T-cell (primary cell): ENCODE results near the gene TNNT2. TPM values are rescaled to one million over a fixed set of nuclear protein-coding genes. Genes with fewer than 3 reads are reported as not detected.
A peak's percentile ranks its signal among the peaks of the same experiment; 100 is the strongest.

ENCODE experiments used
- ATAC-seq, 4 experiments: fragments of 200-7000 bp in 3 of 4; fragments of 150-1000 bp in 1 of 4; cut with Tn5 transposase; replicated peaks in 1 of 4; 1 replicate in 3 of 4; 2 replicates in 1 of 4; pipeline ENCODE4 v1.10.0; 2021; ENCODE audit warnings: moderate library complexity in 3 of 4, mild to moderate bottlenecking in 2 of 4, moderate number of reproducible peaks in 1 of 4
- CTCF ChIA-PET, 2 donors: fragments of 300-600 bp; sonication (Branson Sonifier 250); formaldehyde crosslinking; loops; one replicate each; lab custom pipeline; 2022; ENCODE audit warnings: antibody characterized with exemption in 2 of 2; lab: Charles Lee
- POLR2A ChIA-PET, 2 donors: fragments of 300-600 bp; sonication (Branson Sonifier 250); formaldehyde crosslinking; loops; one replicate each; lab custom pipeline; 2022; ENCODE audit warnings: antibody characterized with exemption in 2 of 2; lab: Charles Lee
- DNase-seq, 35 experiments: peaks; one replicate each; pipeline versions ENCODE4 v3.0.0 to v3.0.0-alpha.2; 2013 to 2023
- H3K27ac ChIP-seq: one replicate; pipeline ENCODE4 v1.5.1; 2013; ENCODE audit warnings: low read length
- H3K27me3 ChIP-seq, 2 experiments: replicated peaks in 1 of 2; 1 replicate in 1 of 2; 2 replicates in 1 of 2; pipeline versions ENCODE4 v1.6.1 to v1.7.0; 2013; ENCODE audit warnings: low read length in 1 of 2, mixed read lengths in 1 of 2; ENCODE audit not compliant: control insufficient read depth in 2 of 2, insufficient read depth in 2 of 2; ENCODE audit errors: extremely low read depth in 1 of 2
- H3K36me3 ChIP-seq, 2 donors: 1 replicate in 1 of 2; 2 replicates in 1 of 2; pipeline versions ENCODE4 v1.6.1 to v1.7.0; 2013; ENCODE audit warnings: low read length in 1 of 2; ENCODE audit not compliant: control insufficient read depth in 2 of 2, insufficient read depth in 1 of 2; ENCODE audit errors: extremely low read depth in 1 of 2
- H3K4me1 ChIP-seq, 2 experiments: 1 replicate in 1 of 2; 2 replicates in 1 of 2; pipeline versions ENCODE4 v1.6.1 to v1.7.0; 2013; ENCODE audit warnings: low read length in 2 of 2, mixed read lengths in 1 of 2; ENCODE audit not compliant: insufficient read depth in 2 of 2, control insufficient read depth in 1 of 2; ENCODE audit errors: extremely low read depth in 1 of 2
- H3K4me3 ChIP-seq, 2 donors: 1 replicate in 1 of 2; 2 replicates in 1 of 2; pipeline versions ENCODE4 v1.5.1 to v1.7.0; 2013; ENCODE audit warnings: mild to moderate bottlenecking in 2 of 2, low read length in 1 of 2, moderate library complexity in 1 of 2; ENCODE audit not compliant: control insufficient read depth in 1 of 2; ENCODE audit errors: extremely low read depth in 1 of 2
- H3K9me3 ChIP-seq: 2 replicates; pipeline ENCODE4 v1.7.0; 2013
- H3K27ac Mint-ChIP-seq, 2 donors: one replicate each; pipeline ENCODE4 v1.8.0; 2020 to 2021; ENCODE audit warnings: mild to moderate bottlenecking in 2 of 2, mixed read lengths in 2 of 2
- H3K27me3 Mint-ChIP-seq, 2 donors: one replicate each; pipeline ENCODE4 v1.8.0; 2021 to 2022; ENCODE audit warnings: mixed read lengths in 2 of 2
- H3K36me3 Mint-ChIP-seq: one replicate; pipeline ENCODE4 v1.8.0; 2021; ENCODE audit warnings: mixed read lengths
- H3K4me1 Mint-ChIP-seq, 3 donors: one replicate each; pipeline ENCODE4 v1.8.0; 2020 to 2022; ENCODE audit warnings: mixed read lengths in 3 of 3, mild to moderate bottlenecking in 1 of 3
- H3K4me3 Mint-ChIP-seq, 3 donors: one replicate each; pipeline ENCODE4 v1.8.0; 2020 to 2022; ENCODE audit warnings: mild to moderate bottlenecking in 3 of 3, mixed read lengths in 3 of 3, moderate library complexity in 3 of 3
- H3K9me3 Mint-ChIP-seq, 3 donors: one replicate each; pipeline ENCODE4 v1.8.0; 2020 to 2022; ENCODE audit warnings: mixed read lengths in 3 of 3
- WGBS: methylation state at CpG from one replicate; pipeline ENCODE4 v1.1.5; 2013; ENCODE audit warnings: missing lambda C conversion rate; ENCODE audit not compliant: insufficient coverage; 5-methylcytosine and 5-hydroxymethylcytosine counted together
- total RNA-seq, 35 experiments: library from RNA in 6 of 35; stranded (reverse) in 6 of 35; fragments of 120-200 nt in 1 of 35; gene quantifications; one replicate each; pipeline versions ENCODE4 v1.2.1 to v1.2.4 and lab custom pipeline; 2013 to 2026

Gene TNNT2
- total RNA-seq, 5 donors from 2014 or later (not counting 1 experiment from before 2014, with no cell fraction given) = not detected

DNA sequence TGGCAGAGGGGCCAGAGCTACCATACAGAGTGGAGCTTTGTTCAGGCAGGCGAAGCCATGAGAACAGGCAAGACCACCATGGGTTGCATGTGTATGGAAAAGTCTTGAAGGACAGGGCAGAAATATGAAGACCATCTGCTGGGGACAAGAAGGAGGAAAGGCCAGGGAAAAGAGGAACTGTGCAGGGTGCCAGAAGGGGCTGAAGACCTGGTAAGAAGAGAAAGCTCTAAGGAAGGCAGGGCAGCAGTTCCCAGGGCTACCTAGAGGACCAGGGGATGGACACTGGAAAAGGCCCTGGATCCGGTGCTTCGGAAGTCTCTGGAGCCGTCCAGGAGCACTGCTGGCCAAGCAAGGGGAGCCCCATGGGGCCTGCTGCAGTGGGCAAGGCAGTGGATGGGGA is 50.8 kb downstream of the TNNT2 start:
- Mint-ChIP-seq H3K27me3 (peaks cover 0 to 3% of the 10 kb centered on the region in 2 donors), H3K4me3 (no peak overlapping the region), H3K9me3 (no peaks in the 10 kb centered on the region), H3K4me1 (no peaks in the 10 kb centered on the region), H3K36me3 (no peaks in the 10 kb centered on the region), H3K27ac (no peak overlapping the region)
- DNase-seq = no peak
- H3K4me3 ChIP-seq = no peak overlapping the region
- CTCF ChIA-PET = no interaction called here
- ATAC-seq = peak in 1 of 4 experiments; percentile 12
- POLR2A ChIA-PET = no interaction called here
- H3K27ac ChIP-seq = no peak overlapping the region
- no peaks in the 10 kb centered on the region for H3K4me1 ChIP-seq
- H3K27me3 ChIP-seq = peaks cover 0 to 11% of the 10 kb centered on the region in 2 experiments
- H3K36me3 ChIP-seq = no peaks in the 10 kb centered on the region
- WGBS = 81% methylated on average over 4 of the region's 4 CpGs
- no peaks in the 10 kb centered on the region for H3K9me3 ChIP-seq

DNA sequence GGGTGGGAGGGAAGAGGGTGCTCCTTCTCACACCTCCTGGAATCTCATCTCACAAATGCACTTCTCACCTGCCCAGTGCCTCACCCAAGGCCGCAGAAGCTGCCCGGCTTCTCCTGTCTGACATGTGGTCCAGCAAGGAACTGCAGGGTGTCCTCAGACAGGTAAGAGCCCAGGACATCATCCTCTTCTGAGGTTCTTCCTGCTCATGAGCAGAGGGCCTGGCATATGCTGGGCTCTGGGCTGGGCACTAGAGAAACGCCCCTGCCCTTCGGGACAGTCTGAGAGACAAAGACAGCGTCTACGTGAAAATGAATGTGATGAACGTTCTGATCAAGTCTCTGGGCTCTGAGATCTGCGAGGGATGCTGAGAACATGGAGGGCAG is 51.8 kb downstream of the TNNT2 start:
- ATAC-seq = no peak
- Histone ChIP-seq H3K4me3 (no peak overlapping the region), H3K36me3 (no peaks in the 10 kb centered on the region), H3K4me1 (no peaks in the 10 kb centered on the region), H3K27me3 (peaks cover 0 to 5% of the 10 kb centered on the region in 2 experiments), H3K27ac (no peak overlapping the region), H3K9me3 (no peaks in the 10 kb centered on the region)
- WGBS = 83% methylated on average over 8 of the region's 8 CpGs
- ChIA-PET POLR2A (no interaction called here), CTCF (no interaction called here)
- no peaks in the 10 kb centered on the region for H3K4me1 Mint-ChIP-seq
- H3K27me3 Mint-ChIP-seq = no peaks in the 10 kb centered on the region
- no peak for DNase-seq
- H3K9me3 Mint-ChIP-seq = no peaks in the 10 kb centered on the region
- H3K4me3 Mint-ChIP-seq = no peak overlapping the region
- H3K36me3 Mint-ChIP-seq = no peaks in the 10 kb centered on the region
- H3K27ac Mint-ChIP-seq = no peak overlapping the region

DNA sequence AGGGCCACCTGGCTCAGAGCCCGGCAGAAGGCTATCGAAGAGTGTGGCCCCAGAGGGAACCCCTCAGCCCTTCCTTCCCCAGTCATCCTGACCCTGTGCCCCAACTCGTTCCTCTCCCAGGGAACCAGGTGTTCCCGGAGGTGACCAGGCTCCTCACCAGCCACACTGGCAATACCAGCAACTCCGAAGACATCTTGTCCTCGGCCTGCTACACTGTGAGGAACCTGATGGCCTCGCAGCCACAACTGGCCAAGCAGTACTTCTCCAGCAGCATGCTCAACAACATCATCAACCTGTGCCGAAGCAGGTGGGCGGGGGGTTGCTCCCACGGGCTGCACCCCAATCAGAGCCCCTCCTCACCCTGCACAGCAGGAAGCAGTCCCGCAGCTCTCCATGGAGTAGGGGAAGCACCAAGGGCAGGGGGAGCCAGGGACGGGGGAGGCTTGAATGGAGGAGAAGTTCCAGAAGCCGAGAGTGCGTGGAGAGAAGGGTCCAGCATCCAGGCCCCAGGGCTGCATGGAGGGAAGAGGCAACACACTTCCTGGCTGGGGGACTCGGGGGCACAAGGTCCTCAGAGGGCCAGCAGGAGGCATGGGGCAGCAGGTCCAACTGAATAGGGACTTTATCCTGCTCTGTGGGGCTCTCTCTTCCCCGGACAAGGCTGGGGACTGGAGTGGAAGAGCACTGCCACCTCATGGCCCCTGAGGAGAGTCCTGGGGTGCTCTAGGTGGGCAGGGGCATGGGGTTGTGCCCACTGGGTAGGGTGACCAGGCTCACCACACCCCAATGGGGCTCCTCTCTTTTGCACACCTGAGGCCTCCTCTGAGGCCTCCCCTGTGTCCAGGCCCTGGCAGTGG is 52.4 kb downstream of the TNNT2 start:
- Histone ChIP-seq H3K4me3 (no peak overlapping the region), H3K27ac (no peak overlapping the region), H3K9me3 (no peaks in the 10 kb centered on the region), H3K27me3 (peaks cover 0 to 6% of the 10 kb centered on the region in 2 experiments), H3K36me3 (no peaks in the 10 kb centered on the region), H3K4me1 (no peaks in the 10 kb centered on the region)
- Mint-ChIP-seq H3K4me1 (no peaks in the 10 kb centered on the region), H3K27me3 (no peaks in the 10 kb centered on the region), H3K27ac (no peak overlapping the region), H3K9me3 (no peaks in the 10 kb centered on the region), H3K36me3 (no peaks in the 10 kb centered on the region), H3K4me3 (no peak overlapping the region)
- no peak for DNase-seq
- ATAC-seq = no peak
- WGBS = 69% methylated on average over 10 of the region's 16 CpGs
- POLR2A ChIA-PET = no interaction called here
- CTCF ChIA-PET = no interaction called here

DNA sequence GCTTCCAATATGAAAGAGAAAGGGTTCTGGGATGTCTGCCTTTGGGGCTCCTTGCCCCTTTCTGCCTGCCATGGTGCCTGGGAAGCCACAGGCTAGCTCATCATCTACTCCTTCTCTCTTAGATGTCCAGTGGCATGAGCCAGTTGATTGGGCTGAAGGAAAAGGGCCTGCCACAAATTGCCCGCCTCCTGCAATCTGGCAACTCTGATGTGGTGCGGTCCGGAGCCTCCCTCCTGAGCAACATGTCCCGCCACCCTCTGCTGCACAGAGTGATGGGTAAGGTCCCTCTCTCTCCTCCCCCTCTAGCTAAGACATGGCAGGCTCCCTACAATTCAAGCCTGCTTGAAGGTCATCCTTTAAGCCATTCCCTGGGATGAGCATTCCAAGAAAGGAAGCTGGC is 53.2 kb downstream of the TNNT2 start:
- Histone ChIP-seq H3K9me3 (no peaks in the 10 kb centered on the region), H3K4me3 (no peak overlapping the region), H3K36me3 (no peaks in the 10 kb centered on the region), H3K27me3 (peaks cover 0 to 12% of the 10 kb centered on the region in 2 experiments), H3K27ac (no peak overlapping the region), H3K4me1 (no peaks in the 10 kb centered on the region)
- POLR2A ChIA-PET = no interaction called here
- DNase-seq (no peak), ATAC-seq (no peak)
- Mint-ChIP-seq H3K27ac (no peak overlapping the region), H3K4me3 (no peak overlapping the region), H3K9me3 (no peaks in the 10 kb centered on the region), H3K27me3 (no peaks in the 10 kb centered on the region), H3K36me3 (no peaks in the 10 kb centered on the region), H3K4me1 (no peaks in the 10 kb centered on the region)
- CTCF ChIA-PET = no interaction called here
- no CpG with 5 or more reads among the region's 4 CpGs for WGBS

DNA sequence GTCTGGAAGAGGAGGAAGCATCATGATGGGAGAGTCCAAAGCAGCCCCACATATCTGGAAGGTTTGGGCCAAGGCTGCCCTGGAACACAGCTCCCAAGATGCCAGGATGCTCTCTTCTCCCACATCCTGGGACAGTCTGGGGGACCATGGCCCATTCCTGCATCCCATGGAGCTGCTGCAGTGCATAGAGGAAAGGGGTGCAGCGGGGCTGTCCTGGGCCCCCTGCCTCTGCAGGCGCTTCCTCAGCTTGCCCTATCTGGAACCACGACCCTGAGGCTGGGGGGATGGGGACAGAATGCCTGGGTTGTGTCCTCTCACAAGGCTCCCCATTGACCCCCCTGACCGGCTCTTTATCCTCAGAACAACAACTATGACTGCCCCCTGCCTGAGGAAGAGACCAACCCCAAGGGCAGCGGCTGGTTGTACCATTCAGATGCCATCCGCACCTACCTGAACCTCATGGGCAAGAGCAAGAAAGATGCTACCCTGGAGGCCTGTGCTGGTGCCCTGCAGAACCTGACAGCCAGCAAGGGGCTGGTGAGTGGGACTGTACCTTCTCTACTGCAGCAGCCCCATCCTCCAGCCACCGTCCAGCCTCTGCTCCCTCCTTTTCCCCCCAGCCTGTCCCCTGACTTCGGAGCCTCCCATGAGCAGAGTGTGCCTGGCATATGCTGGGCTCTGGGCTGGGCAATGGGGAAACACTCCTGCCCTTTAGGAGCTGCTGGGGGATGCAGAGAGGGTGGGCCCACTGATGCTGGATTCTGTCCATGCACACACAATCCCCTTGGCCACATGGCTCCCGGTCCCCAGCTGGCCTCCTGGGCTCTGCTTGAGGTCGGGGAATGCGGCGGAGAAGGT is 54.6 kb downstream of the TNNT2 start:
- H3K9me3 Mint-ChIP-seq = no peaks in the 10 kb centered on the region
- CTCF ChIA-PET = interaction anchor here in 1 of 2 donors (0.5 kb wide), 1 partner anchor 8 kb away, joined by 3 read pairs; no protein-coding TSS in a partner anchor

DNA sequence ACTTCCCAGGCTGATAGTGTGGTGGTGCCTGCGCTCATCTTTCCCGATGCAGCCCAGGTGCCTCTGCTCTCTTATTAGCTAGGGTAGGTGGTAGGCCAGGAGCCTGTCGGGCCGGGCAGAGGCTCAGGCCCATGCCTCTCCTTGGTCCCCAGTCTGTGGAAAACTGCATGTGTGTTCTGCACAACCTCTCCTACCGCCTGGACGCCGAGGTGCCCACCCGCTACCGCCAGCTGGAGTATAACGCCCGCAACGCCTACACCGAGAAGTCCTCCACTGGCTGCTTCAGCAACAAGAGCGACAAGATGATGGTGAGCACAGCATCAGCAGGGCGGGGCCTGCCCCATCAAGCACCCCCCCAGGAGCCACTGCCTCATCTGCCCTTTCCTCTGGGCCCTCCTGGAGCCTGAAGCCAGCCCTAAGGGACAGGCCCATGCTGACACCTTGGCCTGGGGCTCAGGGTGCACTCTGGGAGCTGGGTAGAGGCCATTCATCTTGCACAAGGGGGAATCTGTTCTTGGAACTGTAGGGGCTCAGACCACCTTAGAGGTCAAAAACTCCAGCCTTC is 55.6 kb downstream of the TNNT2 start:
- Histone ChIP-seq H3K27me3 (peaks cover 0 to 12% of the 10 kb centered on the region in 2 experiments), H3K9me3 (no peaks in the 10 kb centered on the region), H3K4me1 (no peaks in the 10 kb centered on the region), H3K27ac (no peak overlapping the region), H3K36me3 (no peaks in the 10 kb centered on the region), H3K4me3 (no peak overlapping the region)
- no peak overlapping the region for H3K4me3 Mint-ChIP-seq
- no peaks in the 10 kb centered on the region for H3K36me3 Mint-ChIP-seq
- WGBS = 94% methylated on average over 11 of the region's 15 CpGs
- POLR2A ChIA-PET = no interaction called here
- CTCF ChIA-PET = no interaction called here
- ATAC-seq = no peak
- peaks cover 0 to 2% of the 10 kb centered on the region in 2 donors for H3K27me3 Mint-ChIP-seq
- H3K9me3 Mint-ChIP-seq = no peaks in the 10 kb centered on the region
- no peak overlapping the region for H3K27ac Mint-ChIP-seq
- H3K4me1 Mint-ChIP-seq = no peaks in the 10 kb centered on the region
- DNase-seq = no peak

More for the DNA sequence above, 54.6 kb downstream of the TNNT2 start:
- no peak for ATAC-seq
- DNase-seq = no peak
- Histone ChIP-seq H3K27me3 (peaks cover 0 to 12% of the 10 kb centered on the region in 2 experiments), H3K4me3 (no peak overlapping the region), H3K4me1 (no peaks in the 10 kb centered on the region), H3K9me3 (no peaks in the 10 kb centered on the region), H3K36me3 (no peaks in the 10 kb centered on the region), H3K27ac (no peak overlapping the region)
- Mint-ChIP-seq H3K36me3 (no peaks in the 10 kb centered on the region), H3K4me1 (no peaks in the 10 kb centered on the region), H3K27me3 (no peaks in the 10 kb centered on the region), H3K27ac (no peak overlapping the region), H3K4me3 (no peak overlapping the region)
- POLR2A ChIA-PET = no interaction called here
- WGBS = 86% methylated on average over 3 of the region's 12 CpGs
